SH-SY5Y (cell line): ENCODE measurements around the gene SNTG2.

Source experiments
- GATA2 ChIP-seq: IDR thresholded peaks from 2 replicates; pipeline ENCODE4 v1.6.1; 2011; ENCODE audit warnings: mild to moderate bottlenecking, low read depth, low read length
- GATA3 ChIP-seq: IDR thresholded peaks from 2 replicates; pipeline ENCODE4 v1.6.1; 2011; ENCODE audit warnings: low read depth, mild to moderate bottlenecking, low read length, moderate library complexity

SNTG2 gene

DNA sequence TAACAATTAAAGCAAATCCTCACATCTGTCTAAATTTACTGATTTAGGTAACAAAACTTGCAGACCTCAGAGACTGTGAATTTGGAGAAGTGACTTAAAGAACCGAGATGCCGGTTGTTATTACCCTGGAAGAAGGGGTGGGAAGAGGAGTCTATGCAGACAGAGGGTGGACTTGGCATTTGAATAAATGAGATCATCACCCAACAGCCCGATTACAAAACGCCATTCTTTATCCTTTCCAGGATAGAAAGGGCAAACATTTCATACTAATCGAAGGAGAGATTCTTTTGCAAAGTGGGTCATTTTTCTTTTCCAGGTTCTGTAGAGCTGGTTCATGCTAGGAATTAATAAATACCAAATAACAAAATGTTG lies 389.5 kb downstream of the SNTG2 start:
- TF ChIP-seq GATA3 (no peak), GATA2 (no peak)

DNA sequence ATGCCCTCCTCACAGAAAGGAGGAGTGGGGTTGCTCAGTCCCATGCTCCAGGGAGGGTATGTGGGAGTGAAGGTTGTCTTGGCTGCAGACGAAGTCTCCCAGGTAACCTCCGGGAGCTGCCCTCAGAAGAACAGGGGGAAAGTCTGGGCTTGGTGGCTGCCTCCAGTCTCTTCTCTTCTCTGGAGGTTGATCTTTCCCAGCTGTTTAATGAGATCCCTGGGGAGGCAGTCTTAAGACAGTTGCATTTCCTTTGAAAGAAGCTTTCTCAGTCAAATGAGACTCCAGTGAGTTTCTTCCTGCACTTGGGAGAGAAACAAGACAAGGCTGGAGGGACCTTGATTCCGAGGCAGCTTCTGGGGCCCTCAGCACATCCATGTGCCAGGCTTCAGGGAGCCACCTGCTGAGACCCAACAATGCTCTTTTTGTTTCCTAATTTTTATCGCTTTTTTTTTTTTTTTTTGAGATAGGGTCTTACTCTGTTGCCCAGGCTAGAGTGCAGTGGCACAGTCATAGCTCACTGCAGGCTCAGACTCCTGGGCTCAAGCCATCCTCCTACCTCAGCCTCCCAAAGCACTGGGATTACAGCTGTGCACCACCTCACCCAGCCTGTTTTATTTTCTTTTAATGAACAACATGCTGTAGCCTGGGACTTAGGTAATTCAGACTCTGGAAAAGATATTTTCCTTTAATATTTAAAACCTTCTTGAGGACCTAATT lies 390.9 kb downstream of the SNTG2 start:
- no peak for TF ChIP-seq GATA2
- TF ChIP-seq GATA3: no peak

DNA sequence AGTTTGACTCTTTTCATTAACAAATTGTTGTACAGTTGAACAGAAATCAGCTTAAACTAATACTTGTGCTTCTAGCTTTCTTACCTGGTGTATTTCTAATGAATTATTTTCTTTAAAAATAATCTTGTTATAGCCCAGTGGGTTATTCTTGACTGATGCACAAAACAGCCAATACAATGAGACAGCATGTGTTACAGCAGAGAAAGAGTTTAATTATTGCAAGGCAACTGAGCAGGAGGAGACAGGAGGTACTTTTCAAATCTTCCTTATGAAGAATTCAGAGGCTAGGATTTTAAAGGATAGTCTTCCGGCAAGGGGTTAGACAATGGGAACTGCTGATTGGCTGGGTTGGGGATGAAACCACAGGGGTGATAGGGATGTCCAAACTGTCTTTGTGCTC lies 398.1 kb downstream of the SNTG2 start:
- TF ChIP-seq GATA3 (no peak), GATA2 (no peak)

DNA sequence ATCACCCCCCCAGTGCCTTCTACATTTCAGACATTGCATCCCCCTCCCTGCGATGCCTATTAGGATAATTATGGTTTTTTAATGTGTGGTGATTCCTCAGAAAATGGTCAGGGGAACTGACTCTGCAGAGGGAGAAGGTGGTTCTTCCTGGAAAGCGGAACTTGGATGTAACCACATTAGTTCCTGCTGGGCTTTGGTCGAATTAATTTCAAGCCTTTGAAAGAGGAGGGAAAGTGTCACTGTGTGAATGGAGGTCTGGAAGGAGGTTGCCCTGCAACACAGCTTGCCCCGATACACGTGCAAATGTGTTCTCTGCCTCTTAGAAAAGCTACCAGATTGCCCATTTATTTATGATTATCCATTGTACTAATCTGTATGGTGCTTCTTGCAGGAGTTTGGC lies 399.5 kb downstream of the SNTG2 start:
- TF ChIP-seq GATA3: no peak
- no peak for TF ChIP-seq GATA2

DNA sequence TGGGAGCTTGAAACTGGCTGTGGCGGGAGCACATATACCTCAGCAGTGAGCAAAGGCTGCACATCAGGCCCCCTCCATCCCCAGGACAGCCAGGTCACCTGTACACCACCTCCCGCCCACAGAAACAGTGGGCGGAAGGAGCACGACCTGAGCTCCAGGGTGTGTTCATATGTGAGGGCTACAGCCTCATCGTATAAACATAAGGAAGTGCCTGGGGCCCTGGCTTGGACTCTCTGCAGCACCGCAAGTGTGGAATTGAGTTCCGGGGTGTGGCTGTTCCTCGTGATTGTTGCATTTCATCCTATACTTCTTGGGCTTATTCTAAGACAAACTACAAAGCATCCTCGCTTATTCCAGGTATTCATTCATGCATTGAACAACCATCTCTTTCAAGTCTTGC lies 402.5 kb downstream of the SNTG2 start:
- TF ChIP-seq GATA2 (no peak), GATA3 (no peak)

DNA sequence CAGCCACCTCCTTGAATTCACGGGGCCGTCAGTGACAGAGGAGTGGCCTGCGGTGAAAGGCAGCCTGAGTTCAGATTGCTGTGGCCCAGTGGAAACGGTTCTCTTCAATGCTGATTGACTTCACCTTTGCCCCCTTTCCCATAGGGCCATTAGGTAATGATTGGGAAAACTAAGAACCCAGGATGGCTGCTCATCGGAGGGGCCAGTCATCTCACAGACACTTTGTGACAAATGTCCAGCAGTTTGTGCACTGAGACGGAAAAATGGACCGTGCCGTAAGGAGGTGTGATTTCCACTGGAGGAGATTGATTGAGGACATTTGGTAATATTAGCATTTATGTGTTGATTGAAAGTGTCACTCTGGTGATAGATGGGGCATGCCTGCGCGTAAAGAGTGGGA lies 402.9 kb downstream of the SNTG2 start:
- no peak for TF ChIP-seq GATA3
- no peak for TF ChIP-seq GATA2

DNA sequence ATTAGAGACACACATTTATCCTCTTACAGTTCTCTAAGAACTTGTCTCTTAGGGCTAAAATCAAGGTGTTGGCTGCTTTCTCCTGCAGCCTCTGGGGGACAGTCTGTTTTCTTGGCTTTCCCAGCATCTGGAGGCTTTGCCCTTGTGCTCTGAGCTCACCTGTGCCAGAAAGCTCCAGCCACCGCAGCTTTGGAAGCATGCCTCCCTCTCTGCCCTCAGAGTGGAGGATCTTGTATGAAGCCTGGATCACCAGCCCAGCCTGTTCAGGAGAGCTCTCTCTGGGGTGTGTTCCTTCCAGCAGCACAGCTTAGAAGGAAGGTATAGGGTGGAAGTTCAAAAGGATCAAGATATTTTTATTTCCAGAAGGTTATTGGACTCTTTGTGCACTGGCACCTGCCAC lies 409.5 kb downstream of the SNTG2 start:
- TF ChIP-seq GATA2 (no peak), GATA3 (no peak)

DNA sequence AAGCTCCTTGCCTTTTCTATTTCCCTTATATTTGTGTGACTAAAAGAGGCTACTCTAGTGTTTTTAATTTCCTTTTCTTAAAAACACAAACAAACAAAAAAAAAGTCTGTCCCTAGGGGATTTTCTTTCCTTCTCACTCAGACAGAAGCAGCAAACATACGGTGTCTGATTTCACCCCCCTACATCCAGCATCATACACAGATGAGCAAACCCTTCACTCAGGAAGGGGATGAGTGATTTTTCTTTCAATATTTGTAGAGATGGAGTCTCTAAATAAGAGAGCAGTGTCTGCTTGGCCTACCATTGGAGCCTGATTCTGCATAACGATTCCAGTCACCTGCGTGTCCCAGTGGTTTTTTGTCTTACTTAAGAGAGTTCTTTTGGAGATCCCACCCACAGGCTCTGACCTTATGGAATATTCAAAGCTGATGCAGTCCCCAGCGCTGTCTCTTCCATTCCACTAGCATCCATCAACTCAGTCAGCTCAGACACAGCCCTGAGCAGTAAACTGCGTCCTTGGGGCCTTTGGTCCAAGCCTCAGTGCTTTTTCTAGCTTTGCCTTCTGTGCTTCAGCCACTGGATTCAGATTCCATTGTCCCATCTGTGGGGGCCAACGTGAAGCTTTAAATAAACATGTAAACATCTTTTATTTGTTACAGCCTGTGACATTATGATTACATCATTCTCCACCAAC lies 410.1 kb downstream of the SNTG2 start:
- TF ChIP-seq GATA3 (no peak), GATA2 (no peak)

DNA sequence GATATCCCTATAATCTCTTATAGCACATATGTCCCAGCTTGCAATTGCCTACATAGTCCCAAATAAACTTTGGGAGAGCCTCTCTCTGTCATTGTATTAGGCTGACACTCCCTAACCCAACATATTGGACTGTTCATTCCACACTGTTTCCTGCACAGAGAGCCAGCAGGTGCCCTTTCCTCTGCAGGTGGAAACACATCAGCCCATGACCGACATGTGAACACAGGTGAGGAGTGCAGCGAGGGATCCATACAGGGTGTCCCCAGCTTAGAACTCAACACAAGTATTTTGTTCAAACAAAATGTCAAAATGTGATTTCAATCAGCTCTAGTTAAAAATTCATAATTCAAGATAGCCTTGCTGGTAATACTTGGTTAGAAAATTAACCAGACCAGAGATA lies 412.7 kb downstream of the SNTG2 start:
- TF ChIP-seq GATA3: no peak
- TF ChIP-seq GATA2: no peak

DNA sequence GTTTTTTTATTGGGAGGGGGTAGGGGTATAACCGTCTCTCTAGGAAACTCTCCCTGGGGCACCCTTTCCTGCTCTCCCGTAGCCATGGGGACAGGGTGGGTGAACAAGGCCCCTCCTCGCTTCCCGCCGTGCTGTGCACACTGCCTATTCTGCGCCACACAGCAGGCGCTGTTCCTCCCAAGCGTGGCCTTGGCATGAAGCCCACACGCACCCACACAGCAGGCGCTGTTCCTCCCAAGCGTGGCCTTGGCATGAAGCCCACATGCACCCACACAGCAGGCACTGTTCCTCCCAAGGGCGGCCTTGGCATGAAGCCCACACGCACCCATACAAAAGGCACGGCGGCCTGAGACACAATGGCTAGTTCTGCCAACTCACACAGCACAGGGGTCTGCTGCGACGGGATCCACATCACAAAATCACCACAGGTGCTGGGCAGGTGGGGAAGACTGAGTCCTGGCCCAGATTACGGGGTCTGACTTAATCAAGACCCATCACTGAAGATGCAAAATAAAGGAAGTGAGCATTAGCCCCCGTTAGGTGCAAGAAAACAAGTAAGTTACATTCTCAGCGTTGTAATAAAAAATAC lies 416.0 kb downstream of the SNTG2 start:
- no peak for TF ChIP-seq GATA2

DNA sequence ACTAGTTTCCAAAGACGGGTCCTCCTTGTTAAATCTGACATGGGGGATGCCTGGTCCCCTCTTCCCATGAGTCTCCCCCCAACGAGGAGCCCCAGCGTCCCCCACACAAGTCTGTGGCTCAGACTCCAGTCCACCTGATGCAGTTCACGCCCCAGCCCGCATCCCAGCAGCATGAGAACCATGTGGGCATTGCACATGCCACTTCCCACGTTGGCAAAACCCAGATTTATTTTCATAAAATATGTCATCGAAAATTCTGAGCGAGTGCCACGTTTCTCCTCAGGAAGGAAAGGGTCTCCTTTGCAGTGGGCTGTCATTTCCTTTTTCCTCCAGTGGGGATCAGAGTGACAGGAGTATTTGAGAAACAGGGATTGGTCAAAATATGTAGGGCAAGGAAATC lies 417.0 kb downstream of the SNTG2 start:
- TF ChIP-seq GATA3: no peak
- no peak for TF ChIP-seq GATA2

DNA sequence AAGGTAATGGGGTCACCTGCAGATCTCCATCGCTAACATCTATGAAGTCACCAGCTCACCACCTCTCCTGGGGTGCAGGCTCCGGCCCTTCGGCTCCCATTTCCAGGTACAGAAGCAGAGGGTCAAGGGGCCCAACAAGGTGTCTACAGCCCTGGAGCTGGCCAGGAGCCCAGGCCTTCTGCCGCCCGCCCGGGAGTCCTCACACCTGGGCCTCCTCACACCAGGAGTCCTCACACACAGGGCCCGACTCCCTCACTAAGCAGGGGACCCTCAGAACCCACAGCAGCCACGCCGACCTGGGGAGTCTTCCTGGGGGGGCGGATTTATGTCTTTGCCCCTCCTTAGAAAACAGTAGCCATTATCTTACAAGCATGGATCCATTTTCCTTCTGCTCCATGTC lies 419.3 kb downstream of the SNTG2 start:
- TF ChIP-seq GATA2 (no peak), GATA3 (no peak)

DNA sequence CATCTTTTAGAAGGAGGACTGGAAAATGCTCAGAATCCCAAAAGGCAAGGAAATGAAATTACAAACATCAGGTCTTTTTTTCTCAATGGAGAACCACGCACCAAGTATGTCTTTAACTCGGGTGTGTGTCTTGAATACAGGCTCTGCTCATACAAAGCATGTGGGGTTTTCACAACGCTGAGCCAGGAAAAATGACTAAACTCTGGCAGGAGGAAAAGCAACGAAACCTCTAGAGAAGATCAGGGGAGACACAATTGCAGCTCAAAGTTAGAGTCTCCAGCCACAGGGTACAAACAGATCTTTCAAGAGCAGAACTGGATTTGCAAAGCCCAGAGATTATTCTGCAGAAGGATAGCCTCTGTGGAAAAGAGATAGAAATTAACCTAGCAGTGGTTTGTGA lies 419.8 kb downstream of the SNTG2 start:
- TF ChIP-seq GATA3 (no peak), GATA2 (no peak)

DNA sequence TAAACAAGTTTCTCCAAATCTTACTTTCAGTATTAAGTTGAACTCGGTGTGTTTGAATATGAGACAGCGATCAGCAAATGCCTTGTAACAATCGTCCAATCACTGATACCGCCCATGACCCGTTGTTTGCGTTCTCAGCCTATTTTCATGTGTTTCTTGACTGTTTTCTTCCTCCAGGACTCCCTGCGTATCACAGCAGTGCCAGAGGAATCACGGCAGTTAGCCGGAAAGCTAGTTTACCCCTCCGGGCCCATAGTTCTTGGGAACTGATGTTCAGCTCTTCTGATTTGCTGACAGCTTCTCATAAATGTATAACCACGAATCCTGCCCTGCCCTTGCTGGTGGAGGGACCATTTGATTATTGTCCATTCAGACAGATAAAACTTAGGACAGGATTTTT lies 420.4 kb downstream of the SNTG2 start:
- TF ChIP-seq GATA3 (no peak), GATA2 (no peak)

DNA sequence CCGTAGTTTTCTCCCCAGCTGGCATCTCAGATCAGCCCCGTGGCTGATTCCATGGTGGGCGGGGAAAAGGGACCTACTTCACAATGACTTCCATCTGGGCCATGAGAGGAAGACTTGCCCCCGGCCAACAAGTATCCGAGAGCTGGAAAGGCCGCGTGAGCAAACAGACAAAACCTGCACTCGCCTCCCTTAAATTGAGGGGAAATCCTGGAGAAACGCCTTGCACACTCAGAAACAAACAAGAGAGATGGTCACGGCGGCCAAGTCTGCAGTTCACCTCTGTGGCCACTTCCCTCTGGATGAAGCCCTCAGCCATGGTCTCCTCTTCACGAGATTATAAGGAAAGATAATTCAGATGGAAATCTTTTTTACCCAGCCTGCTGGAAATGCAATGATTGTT lies 423.2 kb downstream of the SNTG2 start:
- TF ChIP-seq GATA2: no peak
- no peak for TF ChIP-seq GATA3
